H1 (cell line): ENCODE data around the gene PLXND1. TPM values are rescaled to one million over a fixed set of nuclear protein-coding genes. Genes with fewer than 3 reads are reported as not detected.

ENCODE experiments used
- CTCF ChIA-PET: fragments of 300-600 bp; sonication (Branson Sonifier 250); formaldehyde crosslinking; loops from one replicate; lab custom pipeline; 2021; ENCODE audit not compliant: partially characterized antibody; lab: Charles Lee
- POLR2A ChIA-PET: fragments of 300-600 bp; sonication (Branson Sonifier 250); formaldehyde crosslinking; loops from one replicate; lab custom pipeline; 2021; ENCODE audit warnings: inconsistent platforms; ENCODE audit not compliant: partially characterized antibody; lab: Charles Lee
- DNase-seq, 2 experiments: peaks; one replicate each; pipeline versions ENCODE4 v3.0.0 to v3.0.0-alpha.2; 2010 to 2022; ENCODE audit warnings: low spot score in 2 of 2, low read depth in 1 of 2, mixed read lengths in 1 of 2
- FAIRE-seq: peaks from 2 replicates; lab custom pipeline; 2011; peaks lifted over from hg19 to GRCh38; lab: Jason Lieb, UNC
- H2AFZ ChIP-seq: 2 replicates; pipeline ENCODE4 v1.8.1; 2012; ENCODE audit warnings: low read length, inconsistent platforms
- H2AK5ac ChIP-seq: 2 replicates; pipeline ENCODE4 v1.6.1; 2013; ENCODE audit warnings: low read depth, low read length
- H2BK120ac ChIP-seq: replicated peaks from 2 replicates; pipeline ENCODE3; 2013; ENCODE audit warnings: low read depth, low read length, inconsistent platforms
- H2BK12ac ChIP-seq: 2 replicates; pipeline ENCODE4 v1.6.1; 2013; ENCODE audit warnings: low read depth, low read length
- H2BK15ac ChIP-seq: 2 replicates; pipeline ENCODE4 v1.6.1; 2013; ENCODE audit warnings: low read length
- H2BK20ac ChIP-seq: 2 replicates; pipeline ENCODE4 v1.6.1; 2013; ENCODE audit warnings: low read length
- H2BK5ac ChIP-seq: 2 replicates; pipeline ENCODE4 v1.6.1; 2013; ENCODE audit warnings: low read depth, low read length
- H3K14ac ChIP-seq: 2 replicates; pipeline ENCODE4 v1.6.1; 2013; ENCODE audit warnings: inconsistent platforms; ENCODE audit not compliant: insufficient read length
- H3K18ac ChIP-seq: 2 replicates; pipeline ENCODE4 v1.6.1; 2013; ENCODE audit warnings: low read length; ENCODE audit errors: extremely low read depth
- H3K23ac ChIP-seq: 2 replicates; pipeline ENCODE4 v1.6.1; 2013; ENCODE audit warnings: inconsistent platforms; ENCODE audit not compliant: insufficient read length
- H3K23me2 ChIP-seq: 2 replicates; pipeline ENCODE4 v1.6.1; 2013; ENCODE audit warnings: low read depth, low read length
- H3K27ac ChIP-seq: 2 replicates; pipeline ENCODE4 v1.6.1; 2011; ENCODE audit warnings: low read depth, low read length, inconsistent platforms
- H3K27me3 ChIP-seq, 4 experiments: replicated peaks in 1 of 4; 1 replicate in 1 of 4; 2 replicates in 3 of 4; pipeline versions ENCODE4 v1.6.1 to v1.8.1; 2011 to 2013; ENCODE audit warnings: low read length in 3 of 4, mild to moderate bottlenecking in 3 of 4, inconsistent platforms in 2 of 4, mixed read lengths in 2 of 4, moderate library complexity in 1 of 4; ENCODE audit not compliant: control insufficient read depth in 3 of 4, insufficient read depth in 3 of 4; ENCODE audit errors: extremely low read depth in 1 of 4
- H3K36me3 ChIP-seq, 4 experiments: 2 replicates each; pipeline versions ENCODE4 v1.6.1 to v1.8.1; 2011 to 2013; ENCODE audit warnings: mild to moderate bottlenecking in 4 of 4, low read length in 3 of 4, moderate library complexity in 2 of 4, control low read depth in 1 of 4, inconsistent platforms in 1 of 4; ENCODE audit not compliant: insufficient read depth in 4 of 4, control insufficient read depth in 2 of 4
- H3K4ac ChIP-seq: replicated peaks from 2 replicates; pipeline ENCODE3; 2013; ENCODE audit warnings: low read length, low read depth, mixed read lengths, inconsistent platforms; ENCODE audit not compliant: insufficient read length
- H3K4me1 ChIP-seq, 4 experiments: replicated peaks in 1 of 4; 1 replicate in 1 of 4; 2 replicates in 3 of 4; pipeline versions ENCODE4 v1.6.1 to v1.8.1; 2011 to 2013; ENCODE audit warnings: low read length in 3 of 4, inconsistent platforms in 2 of 4, mixed read lengths in 1 of 4; ENCODE audit not compliant: insufficient read depth in 4 of 4, control insufficient read depth in 3 of 4
- H3K4me2 ChIP-seq, 2 experiments: 2 replicates each; pipeline versions ENCODE4 v1.6.1 to v1.8.1; 2011 to 2013; ENCODE audit warnings: low read depth in 2 of 2, low read length in 2 of 2, control low read depth in 1 of 2, inconsistent platforms in 1 of 2, mild to moderate bottlenecking in 1 of 2; ENCODE audit not compliant: insufficient read depth in 1 of 2
- H3K4me3 ChIP-seq, 4 experiments: fragments of 200-600, 300-600 bp in 1 of 4; sonication (generic), shearing (Covaris generic), sonication (Bioruptor Twin) in 1 of 4; 2 replicates each; pipeline versions ENCODE4 v1.5.1 to v1.8.1; 2011 to 2016; ENCODE audit warnings: low read length in 4 of 4, low read depth in 3 of 4, control low read depth in 2 of 4, inconsistent platforms in 2 of 4, mild to moderate bottlenecking in 2 of 4, mixed read lengths in 1 of 4, moderate library complexity in 1 of 4; ENCODE audit not compliant: insufficient read depth in 2 of 4; ENCODE audit errors: extremely low read depth in 1 of 4
- H3K56ac ChIP-seq: replicated peaks from 2 replicates; pipeline ENCODE3; 2013; ENCODE audit warnings: low read depth, mild to moderate bottlenecking, mixed read lengths, low read length, inconsistent platforms; ENCODE audit not compliant: insufficient read length
- H3K79me1 ChIP-seq: 2 replicates; pipeline ENCODE4 v1.6.1; 2013; ENCODE audit warnings: low read depth, low read length, control low read depth
- H3K79me2 ChIP-seq, 2 experiments: 2 replicates each; pipeline versions ENCODE4 v1.6.1 to v1.8.1; 2012 to 2013; ENCODE audit warnings: low read length in 2 of 2, mild to moderate bottlenecking in 2 of 2, inconsistent platforms in 1 of 2; ENCODE audit not compliant: insufficient read depth in 2 of 2, control insufficient read depth in 1 of 2
- H3K9ac ChIP-seq, 4 experiments: replicated peaks in 1 of 4; 1 replicate in 1 of 4; 2 replicates in 3 of 4; pipeline versions ENCODE4 v1.6.1 to v1.8.1; 2011 to 2013; ENCODE audit warnings: low read depth in 3 of 4, low read length in 3 of 4, control low read depth in 2 of 4, mild to moderate bottlenecking in 2 of 4, moderate library complexity in 2 of 4, inconsistent platforms in 1 of 4; ENCODE audit errors: extremely low read depth in 1 of 4
- H3K9me3 ChIP-seq, 2 experiments: 2 replicates each; pipeline versions ENCODE4 v1.6.1 to v1.8.1; 2012 to 2013; ENCODE audit warnings: mild to moderate bottlenecking in 2 of 2, moderate library complexity in 2 of 2, control low read depth in 1 of 2, inconsistent platforms in 1 of 2, low read depth in 1 of 2, low read length in 1 of 2, mixed read lengths in 1 of 2; ENCODE audit not compliant: insufficient read depth in 2 of 2
- H4K20me1 ChIP-seq, 2 experiments: replicated peaks in 1 of 2; 2 replicates each; pipeline versions ENCODE3 to v1.8.1; 2011 to 2013; ENCODE audit warnings: inconsistent platforms in 2 of 2, low read length in 2 of 2, mild to moderate bottlenecking in 1 of 2; ENCODE audit not compliant: insufficient read depth in 2 of 2, control insufficient read depth in 1 of 2
- H4K5ac ChIP-seq: 2 replicates; pipeline ENCODE4 v1.6.1; 2013; ENCODE audit warnings: low read length, low read depth, mixed read lengths, inconsistent platforms; ENCODE audit not compliant: insufficient read length
- H4K8ac ChIP-seq: 2 replicates; pipeline ENCODE4 v1.8.0; 2013; ENCODE audit warnings: mild to moderate bottlenecking, moderate library complexity, low read length, inconsistent platforms; ENCODE audit not compliant: insufficient read depth; ENCODE audit errors: extremely low read depth
- H4K91ac ChIP-seq: replicated peaks from 2 replicates; pipeline ENCODE3; 2013; ENCODE audit warnings: low read length, mixed read lengths, inconsistent platforms; ENCODE audit not compliant: insufficient read length
- ATF3 ChIP-seq: IDR thresholded peaks from 2 replicates; pipeline ENCODE4 v1.6.1; 2011; ENCODE audit warnings: low read depth, mild to moderate bottlenecking, low read length; ENCODE audit not compliant: insufficient read depth
- CHD2 ChIP-seq: IDR thresholded peaks from 2 replicates; pipeline ENCODE4 v1.6.1; 2012; ENCODE audit warnings: low read length, improper control_type of control experiment
- EGR1 ChIP-seq: IDR thresholded peaks from 2 replicates; pipeline ENCODE4 v1.6.1; 2011; ENCODE audit warnings: low read depth, low read length, borderline replicate concordance
- KDM5A ChIP-seq: fragments of 200-600 bp; IDR thresholded peaks from 2 replicates; pipeline ENCODE4 v1.7.1; 2012; ENCODE audit warnings: mild to moderate bottlenecking, low read length, inconsistent platforms, mixed read lengths
- USF2 ChIP-seq: IDR thresholded peaks from 2 replicates; pipeline ENCODE4 v1.6.1; 2011; ENCODE audit warnings: low read length, improper control_type of control experiment
- WGBS, 2 experiments: shearing (Covaris generic) in 1 of 2; methylation state at CpG; one replicate each; pipeline versions ENCODE4 v1.1.6 to v1.1.7; 2013 to 2015; ENCODE audit warnings: low lambda C conversion rate in 2 of 2, mixed read lengths in 2 of 2, inconsistent platforms in 1 of 2, low coverage in 1 of 2, missing lambda C conversion rate in 1 of 2; ENCODE audit not compliant: insufficient replicate concordance in 2 of 2, insufficient coverage in 1 of 2, insufficient read length in 1 of 2; ENCODE audit errors: extremely low coverage in 1 of 2, missing lambda C conversion rate in 1 of 2; 5-methylcytosine and 5-hydroxymethylcytosine counted together
- polyA plus RNA-seq, 7 experiments: library from polyadenylated mRNA; depleted of rRNA in 3 of 7; stranded (reverse) in 5 of 7; unstranded in 2 of 7; fragments of >200 nt in 5 of 7; fragments of 200-250 nt in 2 of 7; gene quantifications; 1 replicate in 5 of 7; 2 replicates in 1 of 7; 4 replicates in 1 of 7; pipeline versions ENCODE4 v1.2.1 to v1.2.3, GENCODE V29; 2011 to 2013; ENCODE audit warnings: missing spikeins in 2 of 7, mixed read lengths in 2 of 7
- total RNA-seq: library from RNA; stranded (reverse); fragmentation: NEBNext Ultra II Directional; extraction: Animal tissue kit (Norgen Biotek cat#: 25700); gene quantifications from 2 replicates; pipeline ENCODE4 v1.2.1, GENCODE V29; 2021

PLXND1 gene
- total and polyA plus RNA-seq, 2 of the 8 experiments (the other 6 are each of a cell fraction or from before 2014, with no cell fraction given): 17.7 to 66.4 TPM

- Histone ChIP-seq H4K5ac (no peak overlapping the region), H4K20me1 (no peaks in the 10 kb centered on the region), H2BK15ac (no peak overlapping the region), H2BK120ac (no peak overlapping the region), H4K8ac (no peak overlapping the region), H3K4ac (no peak overlapping the region), H3K27me3 (no peaks in the 10 kb centered on the region), H2BK20ac (no peak overlapping the region), H3K27ac (no peak overlapping the region), H3K4me2 (no peak overlapping the region), H3K79me1 (no peaks in the 10 kb centered on the region), H3K4me3 (no peak overlapping the region), H3K23ac (no peak overlapping the region), H3K56ac (no peak overlapping the region), H3K23me2 (no peaks in the 10 kb centered on the region), H2BK5ac (no peak overlapping the region), H3K9ac (no peak overlapping the region), H3K79me2 (no peaks in the 10 kb centered on the region), H3K4me1 (peaks cover 4 to 10% (median 6%) of the 10 kb centered on the region in 4 experiments), H2AK5ac (no peak overlapping the region), H3K36me3 (no peaks in the 10 kb centered on the region), H3K14ac (no peak overlapping the region), H3K18ac (no peak overlapping the region), H2AFZ (no peak overlapping the region), H3K9me3 (no peaks in the 10 kb centered on the region), H2BK12ac (peak overlapping the region; percentile 22; the same call in 1 of the 2 replicates), H4K91ac (no peak overlapping the region)
- 93% methylated on average over 2 of the region's 2 CpGs; no CpG with 5 or more reads in 1 of the 2 experiments for WGBS, 2 experiments
- ChIA-PET POLR2A (no interaction called here), CTCF (interaction anchor here (1.2 to 1.8 kb wide), 2 partner anchors 14 to 23 kb away, joined by 3 to 4 read pairs; no protein-coding TSS in a partner anchor)
- DNase-seq (no peak), FAIRE-seq (no peak)
- TF ChIP-seq CHD2 (no peak), ATF3 (no peak), EGR1 (no peak), KDM5A (no peak), USF2 (peak; percentile 58; the same call in 1 of the 2 replicates)
Observed at GRCh38 chr3:129536374-129536667, 70.2 kb downstream of the PLXND1 start.
